Measurements from ENCODE around the gene AGT.

The AGT gene

DNA sequence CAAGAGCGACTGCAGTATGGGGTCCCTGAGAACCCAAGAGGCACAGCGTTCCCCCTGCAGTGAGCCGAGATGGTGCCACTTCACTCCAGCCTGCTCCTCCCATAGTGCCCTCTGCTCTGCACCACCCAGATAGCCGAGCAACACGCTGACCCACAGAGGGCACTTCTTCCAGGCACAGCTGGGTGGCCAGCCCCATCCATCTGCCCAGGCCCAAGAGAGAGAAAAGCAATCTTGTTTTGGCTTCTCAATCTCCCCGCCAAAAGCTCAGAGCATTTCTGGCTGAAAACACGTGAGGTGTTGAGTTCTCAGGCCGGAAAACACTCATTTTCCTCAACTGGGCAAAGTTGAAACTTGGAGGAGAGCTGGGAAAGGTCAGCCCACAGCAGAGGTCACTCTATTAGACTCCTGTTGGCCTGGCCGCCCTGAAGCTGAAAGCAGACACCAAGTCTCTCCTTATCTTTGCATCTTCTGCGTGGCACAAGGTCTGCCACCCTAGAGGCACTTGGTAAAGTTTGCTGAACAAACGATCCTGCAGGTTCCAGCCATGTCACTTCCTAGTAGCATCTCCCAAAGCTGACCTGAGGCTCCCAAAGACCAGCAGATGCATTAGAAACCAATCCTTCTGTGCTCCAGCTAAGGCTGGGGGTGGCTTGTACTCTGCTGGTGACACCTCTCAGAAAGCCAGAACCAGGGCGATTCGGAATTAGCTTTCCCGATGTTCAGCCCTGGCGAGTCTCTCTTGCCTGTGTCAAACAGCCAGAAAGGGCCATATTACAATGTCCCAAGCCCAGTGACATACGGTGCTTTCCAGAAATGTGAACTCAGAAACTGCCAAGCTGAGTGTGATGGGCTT, 44.2 kb upstream of the AGT start:
- no peak for TF ChIP-seq CTCF (IDR thresholded peaks at IDR 0.05; ENCODE audit: control insufficient read depth, insufficient read depth, low read depth, low read length, missing control alignments)
- DNase-seq (ENCODE audit: low read depth): no peak
- no peak overlapping the region for H3K4me3 ChIP-seq (ENCODE audit: control insufficient read depth, low read depth, low read length)

- no peak for DNase-seq (ENCODE audit: low read depth)
- no peak for TF ChIP-seq CTCF (IDR thresholded peaks at IDR 0.05; ENCODE audit: control insufficient read depth, insufficient read depth, low read depth, low read length, missing control alignments)
- H3K4me3 ChIP-seq (ENCODE audit: control insufficient read depth, low read depth, low read length): no peak overlapping the region
Observed at GRCh38 chr1:230754796-230755195, 40.9 kb upstream of the AGT start.

GRCh38 chr1:230753586-230754251, 39.8 kb upstream of the AGT start:
- DNase-seq (ENCODE audit: low read depth): no peak
- no peak overlapping the region for H3K4me3 ChIP-seq (ENCODE audit: control insufficient read depth, low read depth, low read length)
- no peak for TF ChIP-seq CTCF (IDR thresholded peaks at IDR 0.05; ENCODE audit: control insufficient read depth, insufficient read depth, low read depth, low read length, missing control alignments)

DNA sequence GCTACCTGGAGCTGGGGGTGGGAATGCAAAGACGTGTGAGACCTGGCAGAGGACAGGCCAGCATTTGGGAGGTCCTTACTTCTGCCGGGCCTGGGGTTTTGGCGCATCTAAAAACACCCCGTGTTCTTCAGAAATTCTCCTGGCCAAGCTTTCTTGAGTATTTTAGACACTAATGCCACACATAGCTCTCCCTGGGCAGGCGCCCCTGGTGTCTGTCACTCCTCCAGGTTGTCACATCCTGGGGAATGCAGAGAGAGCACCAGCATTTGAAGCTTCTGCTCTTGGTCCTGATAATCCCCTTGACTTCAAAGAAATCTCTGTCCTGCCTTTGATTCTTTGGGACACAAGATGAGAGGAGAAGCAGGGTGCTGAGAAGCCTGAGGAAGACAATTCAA, 39.3 kb upstream of the AGT start:
- no peak overlapping the region for H3K4me3 ChIP-seq (ENCODE audit: control insufficient read depth, low read depth, low read length)
- no peak for DNase-seq (ENCODE audit: low read depth)
- TF ChIP-seq CTCF (IDR thresholded peaks at IDR 0.05; ENCODE audit: control insufficient read depth, insufficient read depth, low read depth, low read length, missing control alignments): no peak

- no peak for DNase-seq (ENCODE audit: low read depth)
- no peak for TF ChIP-seq CTCF (IDR thresholded peaks at IDR 0.05; ENCODE audit: control insufficient read depth, insufficient read depth, low read depth, low read length, missing control alignments)
- no peak overlapping the region for H3K4me3 ChIP-seq (ENCODE audit: control insufficient read depth, low read depth, low read length)
Observed at GRCh38 chr1:230752407-230752806, 38.5 kb upstream of the AGT start.

DNA sequence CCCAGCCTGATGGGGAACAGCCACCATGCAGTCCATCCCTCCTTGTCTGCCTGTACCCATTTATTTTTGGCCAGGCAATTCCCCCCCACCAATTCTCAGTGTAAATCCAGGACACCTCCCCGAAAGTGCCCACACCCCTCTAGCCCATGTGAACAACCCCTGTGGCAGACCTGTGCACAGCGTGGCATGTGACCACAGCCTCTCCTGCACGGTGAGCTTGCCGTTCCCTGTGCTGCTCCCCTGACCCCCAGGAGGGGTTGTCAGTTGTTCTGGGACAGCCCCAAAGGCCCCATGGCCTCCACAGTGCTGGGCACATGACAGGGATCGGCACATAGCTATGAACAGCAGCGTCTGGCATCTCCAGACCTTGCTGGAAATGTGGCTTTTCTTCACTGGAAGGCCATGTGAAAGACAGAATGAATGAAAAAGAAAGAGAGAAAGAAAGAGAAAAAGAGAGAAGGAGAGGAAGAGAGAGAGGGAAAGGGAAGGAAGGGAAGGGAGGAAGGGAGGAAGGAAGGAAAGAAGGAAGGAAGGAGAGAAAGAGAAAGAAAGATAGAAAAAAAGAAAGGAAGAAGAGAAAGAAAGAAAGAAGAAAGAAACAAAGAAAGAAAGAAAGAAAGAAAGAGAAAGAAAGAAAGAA, 37.2 kb upstream of the AGT start:
- no peak for TF ChIP-seq CTCF (IDR thresholded peaks at IDR 0.05; ENCODE audit: control insufficient read depth, insufficient read depth, low read depth, low read length, missing control alignments)
- H3K4me3 ChIP-seq (ENCODE audit: control insufficient read depth, low read depth, low read length): no peak overlapping the region
- DNase-seq (ENCODE audit: low read depth): no peak
